ENCODE measurements around the gene NPPB. TPM values are rescaled to one million over a fixed set of nuclear protein-coding genes. Genes with fewer than 3 reads are reported as not detected.
A peak's percentile ranks its signal among the peaks of the same experiment; 100 is the strongest.

The NPPB gene
- total RNA-seq, 1 donor from 2014 or later: 5.1 TPM

DNA sequence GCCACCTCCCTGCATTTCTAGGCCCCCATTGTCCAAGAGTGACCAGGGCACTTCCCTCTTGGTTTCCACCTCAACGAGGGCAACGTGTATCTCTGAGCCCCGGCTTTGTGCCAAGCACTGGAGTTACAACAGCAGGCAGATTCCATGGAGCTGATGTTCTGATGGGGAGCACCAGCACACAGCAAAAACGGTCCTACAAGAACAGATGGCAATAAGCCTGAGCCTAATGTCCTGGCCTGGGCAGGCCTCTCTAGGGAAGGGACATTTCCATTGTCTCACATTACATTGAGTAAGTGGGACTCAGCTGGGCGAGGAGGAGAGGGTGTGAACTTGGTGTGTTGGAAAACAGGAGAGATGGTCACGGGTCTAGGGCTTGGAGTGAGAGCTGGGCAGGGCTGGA is 27.2 kb upstream of the NPPB start:
- intact Hi-C loops (cut with DNase I): no loop called here
- DNase-seq: no peak
- peak; percentile 14 for ATAC-seq (ENCODE audit: poor library complexity)

GRCh38 chr1:11882814-11883538 is 24.2 kb upstream of the NPPB start:
- ATAC-seq (ENCODE audit: poor library complexity) (peak; percentile 75), DNase-seq (peak; percentile 92)
- intact Hi-C loops (cut with DNase I): no loop called here

DNA sequence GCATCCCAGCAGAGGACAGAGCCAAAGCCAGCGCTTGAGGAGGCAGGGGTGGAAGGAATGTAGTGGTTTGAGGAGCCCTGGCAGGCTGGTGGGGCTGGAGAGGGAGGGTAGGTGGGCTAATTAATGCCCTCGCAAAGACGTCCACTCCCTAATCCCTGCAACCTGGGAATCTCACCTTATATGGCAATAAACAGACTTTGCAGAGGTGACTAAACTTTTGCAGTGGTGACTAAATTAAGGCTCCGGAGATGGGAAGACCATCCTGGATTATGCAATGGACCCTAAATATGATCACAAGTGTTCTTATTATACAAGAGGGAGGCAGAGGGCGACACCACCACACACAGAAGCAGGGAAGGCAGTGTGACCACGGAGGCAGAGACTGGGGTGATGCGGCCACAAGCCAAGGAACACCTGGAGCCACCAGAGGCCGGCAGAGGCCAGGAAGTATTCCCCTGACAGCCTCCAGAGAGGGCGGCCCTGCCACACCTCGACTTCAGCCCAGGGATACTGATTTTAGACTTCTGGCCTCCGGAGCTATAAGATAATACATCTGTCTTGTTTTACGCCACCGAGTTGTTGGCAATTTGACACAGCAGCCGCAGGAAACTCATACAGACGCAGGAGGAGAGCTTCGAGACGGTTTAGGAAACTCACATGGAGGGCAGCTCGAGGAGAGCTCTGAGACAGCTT is 23.1 kb upstream of the NPPB start:
- DNase-seq: no peak
- intact Hi-C loops (cut with DNase I): no loop called here
- ATAC-seq (ENCODE audit: poor library complexity): no peak

- peak; percentile 93 for DNase-seq
- ATAC-seq (ENCODE audit: poor library complexity): peak; percentile 88
- intact Hi-C loops (cut with DNase I): no loop called here
Measured at GRCh38 chr1:11880911-11881748, 22.4 kb upstream of the NPPB start.

GRCh38 chr1:11880181-11880575 is 21.4 kb upstream of the NPPB start:
- intact Hi-C loops (cut with DNase I): no loop called here
- ATAC-seq (ENCODE audit: poor library complexity) (no peak), DNase-seq (no peak)

GRCh38 chr1:11879311-11880180 is 20.8 kb upstream of the NPPB start:
- DNase-seq (no peak), ATAC-seq (ENCODE audit: poor library complexity) (no peak)
- intact Hi-C loops (cut with DNase I): no loop called here

- intact Hi-C loops (cut with DNase I): no loop called here
- no peak for ATAC-seq (ENCODE audit: poor library complexity)
- DNase-seq: no peak
Measured at GRCh38 chr1:11878891-11879190, 20.1 kb upstream of the NPPB start.

DNA sequence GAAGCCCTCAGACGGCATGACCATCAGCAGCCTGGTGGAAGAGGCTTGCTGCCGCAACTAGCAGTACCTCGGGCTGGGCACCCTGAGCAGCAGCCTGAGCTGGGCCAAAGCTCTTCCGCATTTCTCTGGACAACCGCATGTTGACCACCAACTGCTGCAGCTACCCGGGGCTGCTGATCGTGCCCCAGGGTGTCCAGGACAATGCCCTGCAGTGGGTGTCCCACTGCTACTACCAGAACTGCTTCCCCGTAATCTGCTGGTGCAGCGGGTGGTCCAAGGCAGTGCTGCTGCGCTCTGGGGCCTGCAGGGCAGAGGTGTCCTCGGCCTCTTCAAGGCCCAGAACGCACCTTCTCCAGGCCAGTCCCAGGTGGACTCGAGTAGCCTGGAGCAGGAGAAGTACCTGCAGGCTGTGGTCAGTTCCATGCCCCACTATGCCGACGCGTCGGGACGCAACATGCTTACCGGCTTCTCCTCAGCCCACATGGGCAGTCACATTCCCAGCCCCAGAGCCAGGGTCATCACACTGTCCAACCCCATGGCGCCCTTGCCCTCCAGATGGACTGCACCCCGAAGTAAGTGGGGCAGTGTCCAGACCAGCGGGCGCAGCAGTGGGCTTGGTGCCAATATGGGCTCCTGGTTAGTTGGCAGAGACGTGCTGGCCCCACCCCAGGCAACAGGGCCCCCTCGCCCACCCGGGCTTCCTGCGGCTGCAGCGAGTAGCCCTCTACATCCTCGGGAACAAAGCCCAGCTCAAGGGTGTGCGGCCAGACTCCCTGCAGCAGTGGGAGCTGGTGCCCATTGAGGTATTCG is 19.5 kb upstream of the NPPB start:
- intact Hi-C loops (cut with DNase I): no loop called here
- DNase-seq (no peak), ATAC-seq (ENCODE audit: poor library complexity) (no peak)

- DNase-seq (no peak), ATAC-seq (ENCODE audit: poor library complexity) (no peak)
- intact Hi-C loops (cut with DNase I): no loop called here
Measured at GRCh38 chr1:11877074-11877473, 18.3 kb upstream of the NPPB start.

DNA sequence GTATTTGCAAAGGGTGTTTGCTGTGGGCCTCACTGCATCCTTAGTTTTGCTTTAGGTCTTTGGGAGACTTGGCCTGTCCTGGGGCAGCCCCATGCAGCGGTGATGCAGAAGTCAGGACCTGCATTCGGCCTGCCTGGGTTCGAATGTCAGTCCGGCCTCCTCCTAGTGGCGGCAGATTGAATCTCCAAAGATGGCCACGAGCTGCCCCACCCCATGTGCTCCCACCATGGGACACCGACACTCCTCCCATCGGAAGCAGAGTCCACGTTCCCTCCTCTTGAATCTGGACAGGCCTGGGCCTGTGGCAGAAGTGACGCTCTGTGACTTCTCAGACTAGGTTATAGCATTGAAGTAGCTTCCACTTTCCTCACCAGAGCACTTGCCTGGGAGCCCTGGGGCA is 16.3 kb upstream of the NPPB start:
- intact Hi-C loops (cut with DNase I): no loop called here
- no peak for ATAC-seq (ENCODE audit: poor library complexity)
- DNase-seq: no peak

GRCh38 chr1:11874624-11875023 is 15.9 kb upstream of the NPPB start:
- DNase-seq: no peak
- intact Hi-C loops (cut with DNase I): no loop called here

GRCh38 chr1:11874258-11874562 is 15.5 kb upstream of the NPPB start:
- ATAC-seq (ENCODE audit: poor library complexity) (peak; percentile 97), DNase-seq (peak; percentile 94)
- intact Hi-C loops (cut with DNase I): no loop called here

More at GRCh38 chr1:11874624-11875023, 15.9 kb upstream of the NPPB start:
- peak; percentile 7 for ATAC-seq (ENCODE audit: poor library complexity)

- ATAC-seq (ENCODE audit: poor library complexity): no peak
- DNase-seq: no peak
- intact Hi-C loops (cut with DNase I): no loop called here
Measured at GRCh38 chr1:11873395-11874257, 14.9 kb upstream of the NPPB start.

- ATAC-seq (ENCODE audit: poor library complexity) (no peak), DNase-seq (no peak)
- intact Hi-C loops (cut with DNase I): no loop called here
Measured at GRCh38 chr1:11872545-11872944, 13.8 kb upstream of the NPPB start.

- DNase-seq (no peak), ATAC-seq (ENCODE audit: poor library complexity) (no peak)
- intact Hi-C loops (cut with DNase I): no loop called here
Measured at GRCh38 chr1:11869650-11870207, 11.0 kb upstream of the NPPB start.

GRCh38 chr1:11869104-11869503 is 10.4 kb upstream of the NPPB start:
- DNase-seq: no peak
- intact Hi-C loops (cut with DNase I): no loop called here
- no peak for ATAC-seq (ENCODE audit: poor library complexity)

DNA sequence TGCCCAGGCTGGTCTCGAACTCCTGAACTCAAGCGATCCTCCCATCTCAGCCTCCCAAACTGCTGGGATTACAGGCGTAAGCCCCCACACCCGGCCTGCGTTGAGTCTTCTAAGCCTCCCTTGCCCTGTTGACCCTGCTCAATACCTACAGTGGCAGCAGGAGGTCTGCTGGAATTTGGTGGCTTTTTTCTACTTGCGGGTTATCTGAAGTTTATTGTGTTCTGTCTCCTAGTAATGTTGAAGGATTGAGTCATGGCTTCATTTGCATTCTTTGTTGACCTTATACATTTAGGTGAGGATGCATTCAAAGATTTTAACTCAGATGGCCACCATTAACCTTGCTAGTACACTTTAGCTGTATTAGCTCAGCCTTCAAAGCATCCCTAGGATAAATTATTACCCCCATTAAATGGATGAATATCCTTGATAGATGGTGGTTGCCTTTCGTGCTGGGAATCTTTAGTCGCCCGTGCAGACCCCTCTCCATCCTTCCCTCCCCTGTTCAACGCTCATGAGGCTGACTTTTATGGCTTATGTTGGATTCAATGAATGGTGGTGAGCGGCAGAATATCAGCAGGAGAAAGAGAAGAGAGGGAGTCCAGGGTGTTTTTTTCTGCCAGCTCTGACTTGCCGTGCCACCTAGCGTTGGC is 9.7 kb upstream of the NPPB start:
- DNase-seq (no peak), ATAC-seq (ENCODE audit: poor library complexity) (no peak)
- intact Hi-C loops (cut with DNase I): no loop called here

All from Right ventricle myocardium superior (tissue), 1 donor.